HEK293 (cell line): ENCODE results near the gene ZNF555.

ENCODE experiments used
- BCL11B ChIP-seq: fragments of 450-650 bp; formaldehyde crosslinking; IDR thresholded peaks from 2 replicates; pipeline ENCODE4 v1.5.1; 2016; ENCODE audit warnings: low read depth, missing biosample characterization, missing genetic modification characterization
- ELK4 ChIP-seq: IDR thresholded peaks from 2 replicates; pipeline ENCODE4 v1.6.1; 2011; ENCODE audit warnings: mild to moderate bottlenecking, low read depth, low read length, borderline replicate concordance
- HOXC10 ChIP-seq: sonication (generic); formaldehyde crosslinking; IDR thresholded peaks from 2 replicates; pipeline ENCODE4 v1.8.1; 2023; ENCODE audit warnings: mild to moderate bottlenecking, missing genetic modification reagents
- MYNN ChIP-seq: fragments of 450-650 bp; formaldehyde crosslinking; IDR thresholded peaks from 2 replicates; pipeline ENCODE4 v1.5.1; 2016; ENCODE audit warnings: missing biosample characterization, missing genetic modification characterization, borderline replicate concordance
- OSR2 ChIP-seq: fragments of 450-650 bp; formaldehyde crosslinking; IDR thresholded peaks from 2 replicates; pipeline ENCODE4 v1.5.1; 2016; ENCODE audit warnings: missing biosample characterization, missing genetic modification characterization
- RBAK ChIP-seq: fragments of 450-650 bp; formaldehyde crosslinking; IDR thresholded peaks from 2 replicates; pipeline ENCODE4 v1.5.1; 2016; ENCODE audit warnings: missing biosample characterization, missing genetic modification characterization
- REST ChIP-seq: fragments of 450-650 bp; formaldehyde crosslinking; IDR thresholded peaks from 2 replicates; pipeline ENCODE4 v1.5.1; 2016; ENCODE audit warnings: missing biosample characterization, missing genetic modification characterization
- SP3 ChIP-seq: fragments of 450-650 bp; formaldehyde crosslinking; IDR thresholded peaks from 2 replicates; pipeline ENCODE4 v1.5.1; 2016; ENCODE audit warnings: missing biosample characterization, missing genetic modification characterization
- TCF7L2 ChIP-seq: IDR thresholded peaks from 2 replicates; pipeline ENCODE4 v1.6.1; 2011; ENCODE audit warnings: low read depth, mild to moderate bottlenecking, inconsistent platforms, low read length, moderate library complexity, borderline replicate concordance
- ZBTB20 ChIP-seq: fragments of 450-650 bp; formaldehyde crosslinking; IDR thresholded peaks from 2 replicates; pipeline ENCODE4 v1.5.1; 2016; ENCODE audit warnings: missing biosample characterization, missing genetic modification characterization
- ZBTB48 ChIP-seq: fragments of 450-650 bp; formaldehyde crosslinking; IDR thresholded peaks from 2 replicates; pipeline ENCODE4 v1.5.1; 2016; ENCODE audit warnings: missing biosample characterization, missing genetic modification characterization
- ZBTB49 ChIP-seq: fragments of 450-650 bp; formaldehyde crosslinking; IDR thresholded peaks from 2 replicates; pipeline ENCODE4 v1.5.1; 2016; ENCODE audit warnings: missing biosample characterization, missing genetic modification characterization, low read depth
- ZNF138 ChIP-seq: fragments of 450-650 bp; formaldehyde crosslinking; IDR thresholded peaks from 2 replicates; pipeline ENCODE4 v1.5.1; 2016; ENCODE audit warnings: missing biosample characterization, missing genetic modification characterization, borderline replicate concordance
- ZNF18 ChIP-seq: fragments of 450-650 bp; formaldehyde crosslinking; IDR thresholded peaks from 2 replicates; pipeline ENCODE4 v1.5.1; 2016; ENCODE audit warnings: missing biosample characterization, missing genetic modification characterization
- ZNF248 ChIP-seq: fragments of 450-650 bp; formaldehyde crosslinking; IDR thresholded peaks from 2 replicates; pipeline ENCODE4 v1.5.1; 2017; ENCODE audit warnings: missing biosample characterization, missing genetic modification characterization
- ZNF354C ChIP-seq: fragments of 450-650 bp; formaldehyde crosslinking; IDR thresholded peaks from 2 replicates; pipeline ENCODE4 v1.5.1; 2016; ENCODE audit warnings: missing biosample characterization, missing genetic modification characterization, low read depth, borderline replicate concordance
- ZNF37A ChIP-seq: fragments of 450-650 bp; IDR thresholded peaks from 2 replicates; pipeline ENCODE4 v1.5.1; 2018; ENCODE audit warnings: missing biosample characterization, missing genetic modification characterization
- ZNF514 ChIP-seq: fragments of 450-650 bp; formaldehyde crosslinking; IDR thresholded peaks from 2 replicates; pipeline ENCODE4 v1.5.1; 2016; ENCODE audit warnings: missing biosample characterization, missing genetic modification characterization
- ZNF529 ChIP-seq: fragments of 450-650 bp; formaldehyde crosslinking; IDR thresholded peaks from 2 replicates; pipeline ENCODE4 v1.5.1; 2017; ENCODE audit warnings: missing genetic modification characterization, missing biosample characterization; ENCODE audit not compliant: insufficient replicate concordance
- ZNF530 ChIP-seq: fragments of 450-650 bp; formaldehyde crosslinking; IDR thresholded peaks from 2 replicates; pipeline ENCODE4 v1.5.1; 2016; ENCODE audit warnings: low read depth, missing biosample characterization, missing genetic modification characterization
- ZNF560 ChIP-seq: fragments of 450-650 bp; formaldehyde crosslinking; IDR thresholded peaks from 2 replicates; pipeline ENCODE4 v1.5.1; 2017; ENCODE audit warnings: missing biosample characterization, missing genetic modification characterization, borderline replicate concordance
- ZNF621 ChIP-seq: fragments of 450-650 bp; formaldehyde crosslinking; IDR thresholded peaks from 2 replicates; pipeline ENCODE4 v1.5.1; 2017; ENCODE audit warnings: missing biosample characterization, missing genetic modification characterization
- ZNF654 ChIP-seq: fragments of 450-650 bp; formaldehyde crosslinking; IDR thresholded peaks from 2 replicates; pipeline ENCODE4 v1.5.1; 2016; ENCODE audit warnings: low read depth, missing biosample characterization, missing genetic modification characterization
- ZNF658 ChIP-seq: fragments of 450-650 bp; formaldehyde crosslinking; IDR thresholded peaks from 2 replicates; pipeline ENCODE4; 2016; ENCODE audit warnings: missing biosample characterization, missing genetic modification characterization
- ZNF76 ChIP-seq: fragments of 450-650 bp; formaldehyde crosslinking; IDR thresholded peaks from 2 replicates; pipeline ENCODE4; 2016; ENCODE audit warnings: low read depth, missing biosample characterization, missing genetic modification characterization, borderline replicate concordance
- ZNF776 ChIP-seq: fragments of 450-650 bp; formaldehyde crosslinking; IDR thresholded peaks from 2 replicates; pipeline ENCODE4 v1.5.0; 2017; ENCODE audit warnings: missing biosample characterization, missing genetic modification characterization, borderline replicate concordance
- ZNF777 ChIP-seq: fragments of 450-650 bp; formaldehyde crosslinking; IDR thresholded peaks from 2 replicates; pipeline ENCODE4 v1.5.1; 2017; ENCODE audit warnings: missing biosample characterization, missing genetic modification characterization, borderline replicate concordance
- ZSCAN18 ChIP-seq: fragments of 450-650 bp; formaldehyde crosslinking; IDR thresholded peaks from 2 replicates; pipeline ENCODE4 v1.5.1; 2016; ENCODE audit warnings: missing biosample characterization, missing genetic modification characterization
- TF ChIP-seq, protein P1 (sequence below): fragments of 450-650 bp; formaldehyde crosslinking; IDR thresholded peaks from 2 replicates; pipeline ENCODE4 v1.5.1; 2017; ENCODE audit warnings: missing biosample characterization, missing genetic modification characterization

The ZNF555 gene

GRCh38 chr19:2819540-2820111 lies 21.6 kb upstream of the ZNF555 start, which contains the start of gene ZNF554 (continued):
- no peak for TF ChIP-seq ZNF654
- no peak for TF ChIP-seq ZNF560 (tag by site-specific recombination)
- TF ChIP-seq SP3, result peak; percentile 76
- no peak for TF ChIP-seq ZNF777 (tag by site-specific recombination)
- TF ChIP-seq ELK4, result no peak
- TF ChIP-seq ZNF18 (tag by site-specific recombination), result no peak
- no peak for TF ChIP-seq ZNF658 (tag by site-specific recombination)
- TF ChIP-seq BCL11B, result no peak
- no peak for TF ChIP-seq ZNF138 (tag by site-specific recombination)
- TF ChIP-seq ZNF530 (tag by site-specific recombination), result no peak
- TF ChIP-seq ZNF76, result peak; percentile 97
- TF ChIP-seq ZBTB48 (tag by site-specific recombination), result no peak
- no peak for TF ChIP-seq ZNF248 (tag by site-specific recombination)
- TF ChIP-seq ZBTB20, result peak; percentile 23; the same call in 1 of the 2 replicates
- TF ChIP-seq RBAK (tag by site-specific recombination), result peak; percentile 20; the same call in 1 of the 2 replicates
- TF ChIP-seq ZNF514 (tag by site-specific recombination), result no peak
- no peak for TF ChIP-seq ZBTB49 (tag by site-specific recombination)
- TF ChIP-seq ZNF354C (tag by site-specific recombination), result no peak
- no peak for TF ChIP-seq ZNF37A (tag by site-specific recombination)
- TF ChIP-seq, protein P1, sequence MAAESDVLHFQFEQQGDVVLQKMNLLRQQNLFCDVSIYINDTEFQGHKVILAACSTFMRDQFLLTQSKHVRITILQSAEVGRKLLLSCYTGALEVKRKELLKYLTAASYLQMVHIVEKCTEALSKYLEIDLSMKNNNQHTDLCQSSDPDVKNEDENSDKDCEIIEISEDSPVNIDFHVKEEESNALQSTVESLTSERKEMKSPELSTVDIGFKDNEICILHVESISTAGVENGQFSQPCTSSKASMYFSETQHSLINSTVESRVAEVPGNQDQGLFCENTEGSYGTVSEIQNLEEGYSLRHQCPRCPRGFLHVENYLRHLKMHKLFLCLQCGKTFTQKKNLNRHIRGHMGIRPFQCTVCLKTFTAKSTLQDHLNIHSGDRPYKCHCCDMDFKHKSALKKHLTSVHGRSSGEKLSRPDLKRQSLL (tag by site-specific recombination), result peak; percentile 41; the same call in 1 of the 2 replicates
- TF ChIP-seq OSR2, result no peak
- TF ChIP-seq HOXC10 (CRISPR knock-in tag), result no peak
- no peak for TF ChIP-seq ZNF776 (tag by site-specific recombination)
- no peak for TF ChIP-seq ZNF529 (tag by site-specific recombination)
- peak; percentile 44; the same call in 1 of the 2 replicates for TF ChIP-seq REST
- peak; percentile 53; the same call in 1 of the 2 replicates for TF ChIP-seq ZSCAN18 (tag by site-specific recombination)
- no peak for TF ChIP-seq TCF7L2
- TF ChIP-seq MYNN (tag by site-specific recombination), result no peak
- no peak for TF ChIP-seq ZNF621 (tag by site-specific recombination)
